GM21515 (cell line): ENCODE data around the gene ZWILCH.
"Not testable (repeated sequence)": the region's sequence is repeated elsewhere in the genome, so short reads cannot be mapped to it uniquely, and the experiment has no call there.

Experiments
- ATAC-seq: cut with Tn5 transposase; IDR thresholded peaks from one replicate; pipeline ENCODE4 v1.9.1; 2021; ENCODE audit not compliant: unreplicated experiment

Gene ZWILCH

GRCh38 chr15:66486887-66487286 lies 18.2 kb upstream of the ZWILCH start:
- ATAC-seq = no peak

- ATAC-seq = no peak
Measured at GRCh38 chr15:66488525-66488924, 16.6 kb upstream of the ZWILCH start.

- ATAC-seq = no peak
Measured at GRCh38 chr15:66489179-66489791, 15.8 kb upstream of the ZWILCH start.

GRCh38 chr15:66491846-66492245 lies 13.3 kb upstream of the ZWILCH start:
- no peak for ATAC-seq

GRCh38 chr15:66494262-66494661 lies 10.9 kb upstream of the ZWILCH start:
- ATAC-seq = no peak

GRCh38 chr15:66496951-66497501 lies 8.1 kb upstream of the ZWILCH start:
- peak; percentile 10 for ATAC-seq

GRCh38 chr15:66497502-66498455 lies 7.3 kb upstream of the ZWILCH start, which contains the start of gene SNAPC5:
SNAPC5 (minus strand) TSS chr15:66497762; CDS start chr15:66497731, 31 bp downstream.
- ATAC-seq = peak; percentile 78

GRCh38 chr15:66498501-66499386 lies 6.4 kb upstream of the ZWILCH start:
- no peak for ATAC-seq

GRCh38 chr15:66500346-66500745 lies 4.8 kb upstream of the ZWILCH start:
- ATAC-seq = not testable (repeated sequence)

- no peak for ATAC-seq
Measured at GRCh38 chr15:66502491-66502890, 2.6 kb upstream of the ZWILCH start.

- ATAC-seq = not testable (repeated sequence)
Measured at GRCh38 chr15:66503041-66503648, 2.0 kb upstream of the ZWILCH start.

GRCh38 chr15:66503780-66504562 lies 1.2 kb upstream of the ZWILCH start:
- no peak for ATAC-seq

- ATAC-seq = no peak
Measured at GRCh38 chr15:66505430-66505811, 295 bp downstream of the ZWILCH start.

GRCh38 chr15:66505818-66506217 lies 692 bp downstream of the ZWILCH start:
- ATAC-seq = no peak

GRCh38 chr15:66508293-66508883 lies 3.3 kb downstream of the ZWILCH start:
- no peak for ATAC-seq

- ATAC-seq = no peak
Measured at GRCh38 chr15:66514586-66514985, 9.5 kb downstream of the ZWILCH start.

GRCh38 chr15:66515901-66516322 lies 10.8 kb downstream of the ZWILCH start:
- no peak for ATAC-seq

- ATAC-seq = no peak
Measured at GRCh38 chr15:66523926-66524325, 18.8 kb downstream of the ZWILCH start.

- ATAC-seq = no peak
Measured at GRCh38 chr15:66524838-66525237, 19.7 kb downstream of the ZWILCH start.
